GM12878 (cell line): ENCODE results near the gene ROR2. TPM values are rescaled to one million over a fixed set of nuclear protein-coding genes. Genes with fewer than 3 reads are reported as not detected.
A peak's percentile ranks its signal among the peaks of the same experiment; 100 is the strongest.

Source experiments
- ATAC-seq: fragments of 200-7000 bp; cut with Tn5 transposase; 3 replicates; pipeline ENCODE4 v1.9.1; 2020; ENCODE audit warnings: mild to moderate bottlenecking, moderate library complexity
- BruUV-seq: library from RNA; stranded (reverse); fragments of 400-500 nt; replicated peaks from 2 replicates; lab custom pipeline; 2021; lab: Mats Ljungman, UMichigan
- CTCF ChIA-PET: fragments of 300-600 bp; sonication (Branson Sonifier 250); formaldehyde crosslinking; extraction: SDS; loops from one replicate; lab custom pipeline; 2021; ENCODE audit warnings: inconsistent platforms; lab: Yijun Ruan, JAX
- POLR2A ChIA-PET: fragments of 350-600 bp; formaldehyde crosslinking; extraction: SDS; loops from one replicate; lab custom pipeline; 2021; ENCODE audit warnings: inconsistent platforms; lab: Charles Lee
- RAD21 ChIA-PET: fragments of 300-600 bp; sonication (Branson Sonifier 250); formaldehyde crosslinking; loops from one replicate; lab custom pipeline; 2023; ENCODE audit warnings: antibody characterized with exemption; ENCODE audit not compliant: unreplicated experiment; lab: Charles Lee
- SMC1A ChIA-PET: fragments of 300-600 bp; sonication (Branson Sonifier 250); formaldehyde crosslinking; loops from one replicate; lab custom pipeline; 2023; ENCODE audit not compliant: unreplicated experiment, uncharacterized antibody; lab: Charles Lee
- DNase-seq: peaks from one replicate; pipeline ENCODE4 v3.0.0-alpha.2; 2011; ENCODE audit warnings: low read depth, low spot score
- FAIRE-seq: peaks from 3 replicates; lab custom pipeline; 2011; peaks lifted over from hg19 to GRCh38; lab: Jason Lieb, UNC
- H2AFZ ChIP-seq: 2 replicates; pipeline ENCODE4 v1.6.0; 2011; ENCODE audit warnings: low read depth, low read length, control low read depth; ENCODE audit not compliant: control insufficient read depth
- H3K27ac ChIP-seq: 2 replicates; pipeline ENCODE4 v1.5.1; 2011; ENCODE audit warnings: control low read depth; ENCODE audit not compliant: control insufficient read depth, insufficient read depth
- H3K27me3 ChIP-seq, 2 experiments: replicated peaks in 1 of 2; 2 replicates each; pipeline versions ENCODE4 v1.6.0 to v1.6.1; 2011; ENCODE audit warnings: low read length in 1 of 2; ENCODE audit not compliant: control insufficient read depth in 2 of 2, insufficient read depth in 2 of 2
- H3K36me3 ChIP-seq, 2 experiments: 2 replicates each; pipeline ENCODE4 v1.5.1; 2011; ENCODE audit warnings: low read length in 1 of 2; ENCODE audit not compliant: control insufficient read depth in 2 of 2, insufficient read depth in 2 of 2
- H3K4me1 ChIP-seq: 2 replicates; pipeline ENCODE4 v1.6.1; 2011; ENCODE audit warnings: mild to moderate bottlenecking, low read length, moderate library complexity, mixed read lengths; ENCODE audit not compliant: control insufficient read depth, insufficient read depth
- H3K4me2 ChIP-seq: 2 replicates; pipeline ENCODE4 v1.6.0; 2011; ENCODE audit warnings: control low read depth; ENCODE audit not compliant: control insufficient read depth, insufficient read depth
- H3K4me3 ChIP-seq: fragments of 200-600 bp; sonication (generic); 2 replicates; pipeline ENCODE4 v1.5.1; 2016
- H3K79me2 ChIP-seq: 2 replicates; pipeline ENCODE4 v1.6.0; 2011; ENCODE audit warnings: low read length; ENCODE audit not compliant: control insufficient read depth, insufficient read depth
- H3K9ac ChIP-seq: 2 replicates; pipeline ENCODE4 v1.8.0; 2011; ENCODE audit warnings: low read length, control low read depth, mixed read lengths; ENCODE audit not compliant: control insufficient read depth, insufficient read depth
- H3K9me3 ChIP-seq: replicated peaks from 3 replicates; pipeline ENCODE4 v1.5.1; 2011; ENCODE audit warnings: mild to moderate bottlenecking, low read length; ENCODE audit not compliant: control insufficient read depth, insufficient read depth
- H4K20me1 ChIP-seq: 2 replicates; pipeline ENCODE4 v1.6.0; 2011; ENCODE audit not compliant: control insufficient read depth, insufficient read depth
- EZH2 ChIP-seq: IDR thresholded peaks from 2 replicates; pipeline ENCODE4 v1.6.1; 2012; ENCODE audit warnings: low read depth, mild to moderate bottlenecking, control low read depth, inconsistent platforms, low read length, borderline replicate concordance; ENCODE audit not compliant: control insufficient read depth
- JUNB ChIP-seq: IDR thresholded peaks from 2 replicates; pipeline ENCODE4 v1.6.1; 2016; ENCODE audit warnings: antibody characterized with exemption, mild to moderate bottlenecking
- YY1 ChIP-seq: IDR thresholded peaks from 2 replicates; pipeline ENCODE4 v1.6.1; 2011; ENCODE audit warnings: low read depth, mild to moderate bottlenecking, low read length
- WGBS: methylation state at CpG from one replicate; pipeline ENCODE4 v1.1.6; 2016; ENCODE audit warnings: low lambda C conversion rate; ENCODE audit not compliant: insufficient replicate concordance, insufficient coverage; ENCODE audit errors: missing lambda C conversion rate; 5-methylcytosine and 5-hydroxymethylcytosine counted together
- in situ Hi-C: fragments of 300-500 bp; cut with MboI; formaldehyde crosslinking; loops from 9 replicates; pipeline ENCODE4 v1.14.3; 2018; ENCODE audit warnings: mixed read lengths
- intact Hi-C: fragments of 100-400 bp; cut with micrococcal nuclease; formaldehyde crosslinking; loops from one replicate; pipeline ENCODE4 v1.14.2; 2022; ENCODE audit not compliant: unreplicated experiment
- polyA plus RNA-seq, 11 experiments: library from polyadenylated mRNA; depleted of rRNA in 4 of 11; unstranded in 6 of 11; stranded (reverse) in 5 of 11; fragments of >200 nt; fragmentation: Nextera tagmentation in 4 of 11; fragmentation: Illumina TruSeq in 1 of 11; extraction: Ambion mirVana in 4 of 11; extraction: Trizol in 1 of 11; gene quantifications; 1 replicate in 1 of 11; 2 replicates in 10 of 11; pipeline versions ENCODE4 v1.2.1 to v1.2.3, GENCODE V29; 2011 to 2016; ENCODE audit warnings: inconsistent platforms in 2 of 11, missing spikeins in 2 of 11, low read depth in 1 of 11
- total RNA-seq, 4 experiments: library from RNA; depleted of rRNA in 3 of 4; stranded (reverse); fragments of >200 nt in 3 of 4; fragmentation: Illumina TruSeq in 1 of 4; extraction: Trizol in 1 of 4; gene quantifications; 2 replicates each; pipeline versions ENCODE4 v1.2.1 to v1.2.3, GENCODE V29; 2013 to 2021
- TF ChIP-seq, protein P1 (sequence below): fragments of 450-650 bp; IDR thresholded peaks from 2 replicates; pipeline ENCODE4 v1.6.1; 2018; ENCODE audit warnings: borderline replicate concordance, mild to moderate bottlenecking; ENCODE audit not compliant: partially characterized antibody
- TF ChIP-seq, protein P2 (sequence below): fragments of 450-650 bp; IDR thresholded peaks from 2 replicates; pipeline ENCODE4 v1.6.1; 2017; ENCODE audit warnings: low read depth, mild to moderate bottlenecking, moderate library complexity

Gene ROR2
- total and polyA plus RNA-seq, 10 of the 15 experiments (the other 5 are each of a cell fraction or from before 2014, with no cell fraction given): 0.03 to 0.05 TPM; not detected in 8

DNA sequence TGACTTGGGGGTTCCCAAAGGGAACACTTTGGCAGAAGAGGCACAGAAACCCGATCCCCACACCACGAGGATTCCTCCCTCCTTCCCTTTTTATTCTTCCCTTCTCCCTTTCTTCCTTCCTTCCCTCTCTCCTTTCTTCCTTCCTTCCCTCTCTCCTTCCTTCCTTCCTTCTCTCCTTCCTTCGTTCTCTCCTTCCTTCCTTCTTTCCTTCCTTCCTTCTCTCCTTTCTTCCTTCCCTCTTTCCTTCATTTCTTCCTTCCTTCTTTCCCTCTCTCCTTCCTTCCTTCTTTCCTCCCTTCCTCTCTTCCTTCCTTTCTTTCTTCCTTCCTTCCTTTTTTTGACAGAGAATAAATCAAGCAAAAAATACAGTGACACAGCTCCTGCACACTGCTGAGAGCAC, 358.4 kb downstream of the ROR2 start (continued):
- TF ChIP-seq, protein P1, sequence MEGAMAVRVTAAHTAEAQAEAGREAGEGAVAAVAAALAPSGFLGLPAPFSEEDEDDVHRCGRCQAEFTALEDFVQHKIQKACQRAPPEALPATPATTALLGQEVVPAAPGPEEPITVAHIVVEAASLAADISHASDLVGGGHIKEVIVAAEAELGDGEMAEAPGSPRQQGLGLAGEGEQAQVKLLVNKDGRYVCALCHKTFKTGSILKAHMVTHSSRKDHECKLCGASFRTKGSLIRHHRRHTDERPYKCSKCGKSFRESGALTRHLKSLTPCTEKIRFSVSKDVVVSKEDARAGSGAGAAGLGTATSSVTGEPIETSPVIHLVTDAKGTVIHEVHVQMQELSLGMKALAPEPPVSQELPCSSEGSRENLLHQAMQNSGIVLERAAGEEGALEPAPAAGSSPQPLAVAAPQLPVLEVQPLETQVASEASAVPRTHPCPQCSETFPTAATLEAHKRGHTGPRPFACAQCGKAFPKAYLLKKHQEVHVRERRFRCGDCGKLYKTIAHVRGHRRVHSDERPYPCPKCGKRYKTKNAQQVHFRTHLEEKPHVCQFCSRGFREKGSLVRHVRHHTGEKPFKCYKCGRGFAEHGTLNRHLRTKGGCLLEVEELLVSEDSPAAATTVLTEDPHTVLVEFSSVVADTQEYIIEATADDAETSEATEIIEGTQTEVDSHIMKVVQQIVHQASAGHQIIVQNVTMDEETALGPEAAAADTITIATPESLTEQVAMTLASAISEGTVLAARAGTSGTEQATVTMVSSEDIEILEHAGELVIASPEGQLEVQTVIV: no peak
- TF ChIP-seq JUNB: no peak

DNA sequence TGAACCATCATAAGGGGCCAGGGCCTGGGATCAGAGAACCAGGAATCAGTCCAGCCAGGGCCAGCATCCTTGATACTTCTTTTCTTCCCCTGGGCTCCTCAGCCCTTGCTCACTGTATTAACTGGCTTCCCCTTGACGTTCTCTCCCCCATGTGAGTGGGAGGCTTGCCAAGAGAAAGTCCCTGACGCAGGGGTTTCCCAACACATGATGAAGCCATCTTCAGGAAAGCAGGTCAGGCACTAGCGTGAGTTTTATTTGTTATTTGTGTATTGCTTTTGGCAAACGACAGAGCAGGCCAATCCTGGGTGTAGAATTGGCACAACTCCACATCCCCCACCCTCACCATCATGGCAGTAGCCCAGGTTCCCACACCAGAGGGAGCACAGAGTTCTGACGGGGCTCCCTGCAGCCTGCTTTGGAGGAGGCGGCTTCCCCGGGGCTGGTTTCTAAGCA, 360.9 kb downstream of the ROR2 start:
- Histone ChIP-seq H3K4me2 (no peak overlapping the region), H3K36me3 (no peaks in the 10 kb centered on the region), H3K9me3 (no peaks in the 10 kb centered on the region), H3K4me3 (no peak overlapping the region), H3K79me2 (no peaks in the 10 kb centered on the region), H3K27me3 (peaks cover 0 to 2% of the 10 kb centered on the region in 2 experiments; a peak in 1 of 4 replicates), H3K27ac (no peak overlapping the region), H3K4me1 (peaks cover 4% of the 10 kb centered on the region; the same call in 1 of the 2 replicates), H3K9ac (no peak overlapping the region), H4K20me1 (no peaks in the 10 kb centered on the region), H2AFZ (no peak overlapping the region)
- BruUV-seq: no TSS peak
- in situ Hi-C loops: no loop called here
- WGBS: 22% methylated on average over 7 of the region's 7 CpGs
- TF ChIP-seq, protein P2, sequence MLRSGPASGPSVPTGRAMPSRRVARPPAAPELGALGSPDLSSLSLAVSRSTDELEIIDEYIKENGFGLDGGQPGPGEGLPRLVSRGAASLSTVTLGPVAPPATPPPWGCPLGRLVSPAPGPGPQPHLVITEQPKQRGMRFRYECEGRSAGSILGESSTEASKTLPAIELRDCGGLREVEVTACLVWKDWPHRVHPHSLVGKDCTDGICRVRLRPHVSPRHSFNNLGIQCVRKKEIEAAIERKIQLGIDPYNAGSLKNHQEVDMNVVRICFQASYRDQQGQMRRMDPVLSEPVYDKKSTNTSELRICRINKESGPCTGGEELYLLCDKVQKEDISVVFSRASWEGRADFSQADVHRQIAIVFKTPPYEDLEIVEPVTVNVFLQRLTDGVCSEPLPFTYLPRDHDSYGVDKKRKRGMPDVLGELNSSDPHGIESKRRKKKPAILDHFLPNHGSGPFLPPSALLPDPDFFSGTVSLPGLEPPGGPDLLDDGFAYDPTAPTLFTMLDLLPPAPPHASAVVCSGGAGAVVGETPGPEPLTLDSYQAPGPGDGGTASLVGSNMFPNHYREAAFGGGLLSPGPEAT: peak; percentile 45; the same call in 1 of the 2 replicates
- TF ChIP-seq YY1 (peak; percentile 21; the same call in 1 of the 2 replicates), EZH2 (no peak)
- ChIA-PET RAD21 (no interaction called here), POLR2A (no interaction called here), SMC1A (no interaction called here), CTCF (no interaction called here)
- intact Hi-C loops: no loop called here
- DNase-seq (peak; percentile 1), ATAC-seq (peak; percentile 76), FAIRE-seq (no peak)
